SU-DHL-6 (cell line): ENCODE measurements around the gene CCND1.

ENCODE experiments used
- H2AFZ ChIP-seq: fragments of 200-600 bp; sonication (generic); 2 replicates; pipeline ENCODE4 v1.6.1; 2014; ENCODE audit warnings: low read depth, mild to moderate bottlenecking, moderate library complexity, mixed read lengths, antibody characterized with exemption, low read length; ENCODE audit not compliant: severe bottlenecking
- H3F3A ChIP-seq: fragments of 200-600 bp; shearing (Covaris generic); 2 replicates; pipeline ENCODE4 v1.6.0; 2016; ENCODE audit warnings: antibody characterized with exemption, mild to moderate bottlenecking; ENCODE audit not compliant: insufficient read depth
- H3K27ac ChIP-seq: fragments of 200-600 bp; sonication (generic); 2 replicates; pipeline ENCODE4 v1.5.1; 2016; ENCODE audit warnings: low read depth, mild to moderate bottlenecking, low read length, moderate library complexity, mixed read lengths
- H3K27me3 ChIP-seq: fragments of 200-600 bp; sonication (generic), shearing (Covaris generic); 2 replicates; pipeline ENCODE4 v1.6.0; 2014; ENCODE audit warnings: mild to moderate bottlenecking, low read length
- H3K36me3 ChIP-seq: fragments of 200-600 bp; sonication (generic); 2 replicates; pipeline ENCODE4 v1.6.1; 2014; ENCODE audit warnings: mild to moderate bottlenecking, low read length, mixed read lengths
- H3K4me2 ChIP-seq: fragments of 300-600, 200-600 bp; shearing (Covaris generic), sonication (generic); 2 replicates; pipeline ENCODE4 v1.6.0; 2014; ENCODE audit warnings: low read length, low read depth, mild to moderate bottlenecking; ENCODE audit not compliant: poor library complexity, severe bottlenecking
- H3K4me3 ChIP-seq: fragments of 200-600 bp; sonication (generic); 2 replicates; pipeline ENCODE4 v1.5.1; 2014; ENCODE audit warnings: antibody characterized with exemption, low read length, mild to moderate bottlenecking, mixed read lengths; ENCODE audit not compliant: insufficient read depth, poor library complexity, severe bottlenecking
- H3K79me2 ChIP-seq: fragments of 200-600 bp; sonication (generic); 2 replicates; pipeline ENCODE4 v1.6.1; 2014; ENCODE audit warnings: mild to moderate bottlenecking, low read length, moderate library complexity; ENCODE audit not compliant: insufficient read depth
- H3K9ac ChIP-seq: fragments of 200-600 bp; sonication (generic); 2 replicates; pipeline ENCODE4 v1.7.0; 2014; ENCODE audit warnings: mild to moderate bottlenecking, low read length
- H3K9me2 ChIP-seq: fragments of 200-600 bp; sonication (generic); replicated peaks from 2 replicates; pipeline ENCODE4 v1.6.1; 2014; ENCODE audit warnings: low read length; ENCODE audit not compliant: insufficient read depth
- H3K9me3 ChIP-seq: fragments of 200-600 bp; sonication (generic); 2 replicates; pipeline ENCODE4 v1.6.1; 2014; ENCODE audit warnings: low read length, mixed read lengths; ENCODE audit not compliant: insufficient read depth
- H4K20me1 ChIP-seq: fragments of 200-600 bp; sonication (generic); 2 replicates; pipeline ENCODE4 v1.6.1; 2014; ENCODE audit warnings: low read depth, mild to moderate bottlenecking, antibody characterized with exemption, low read length, moderate library complexity, mixed read lengths
- CTCF ChIP-seq: fragments of 200-600 bp; sonication (generic); IDR thresholded peaks from one replicate; pipeline ENCODE4 v1.5.1; 2017; ENCODE audit warnings: antibody characterized with exemption, mild to moderate bottlenecking, low read length, moderate library complexity; ENCODE audit not compliant: insufficient read depth, poor library complexity, severe bottlenecking
- EZH2phosphoT487 ChIP-seq: fragments of 200-600 bp; sonication (generic), shearing (Covaris generic); conservative IDR thresholded peaks from 2 replicates; pipeline ENCODE4 v1.6.1; 2018; ENCODE audit warnings: mild to moderate bottlenecking, antibody characterized with exemption, low read length, moderate library complexity, mixed read lengths

The CCND1 gene

DNA sequence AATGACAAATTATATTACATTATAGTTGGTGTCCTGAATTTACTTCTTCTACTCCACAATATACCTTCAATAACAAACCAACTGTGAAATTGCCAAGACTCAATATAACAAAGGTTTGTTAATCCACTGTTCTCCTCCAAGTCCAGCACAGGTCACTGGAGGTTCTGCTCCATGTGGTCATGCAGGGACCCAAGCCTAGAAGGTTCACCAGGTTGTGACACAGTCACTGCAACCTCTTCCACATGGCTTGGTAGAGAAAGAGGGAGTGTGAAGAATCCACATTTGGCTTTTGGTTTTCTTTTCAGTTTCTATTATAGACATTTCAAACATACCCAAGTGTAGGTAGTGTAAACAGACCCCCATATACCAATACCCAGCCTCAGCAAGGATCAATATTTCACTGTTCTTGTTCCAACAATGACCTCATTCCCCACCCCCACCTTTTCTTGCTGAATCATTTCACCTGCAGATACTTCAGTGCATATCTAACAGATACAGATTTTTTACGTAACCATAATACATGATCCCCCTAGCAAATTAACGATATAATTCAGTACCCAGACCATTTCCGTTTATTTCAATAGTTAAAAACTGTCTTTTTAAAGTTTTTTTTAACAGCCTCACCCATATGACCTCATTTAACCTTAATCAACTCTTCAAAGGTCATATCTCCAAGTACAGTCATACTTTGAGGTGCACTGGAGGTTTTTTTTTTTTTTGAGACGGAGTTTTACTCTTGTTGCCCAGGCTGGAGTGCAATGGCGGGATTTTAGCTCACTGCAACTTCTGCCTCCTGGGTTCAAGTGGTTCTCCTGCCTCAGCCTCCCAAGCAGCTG, 48.7 kb downstream of the CCND1 start:
- no peak overlapping the region for H3K4me2 ChIP-seq
- H3K79me2 ChIP-seq = no peaks in the 10 kb centered on the region
- H3K9ac ChIP-seq = no peak overlapping the region
- no peaks in the 10 kb centered on the region for H3K9me3 ChIP-seq
- no peak overlapping the region for H3K27ac ChIP-seq
- H3K36me3 ChIP-seq = no peaks in the 10 kb centered on the region
- H4K20me1 ChIP-seq = no peaks in the 10 kb centered on the region
- no peak overlapping the region for H2AFZ ChIP-seq
- H3K9me2 ChIP-seq = no peaks in the 10 kb centered on the region
- no peaks in the 10 kb centered on the region for H3K27me3 ChIP-seq
- TF ChIP-seq CTCF (no peak), EZH2phosphoT487 (no peak)
- H3K4me3 ChIP-seq = no peak overlapping the region
- H3F3A ChIP-seq = no peaks in the 10 kb centered on the region

DNA sequence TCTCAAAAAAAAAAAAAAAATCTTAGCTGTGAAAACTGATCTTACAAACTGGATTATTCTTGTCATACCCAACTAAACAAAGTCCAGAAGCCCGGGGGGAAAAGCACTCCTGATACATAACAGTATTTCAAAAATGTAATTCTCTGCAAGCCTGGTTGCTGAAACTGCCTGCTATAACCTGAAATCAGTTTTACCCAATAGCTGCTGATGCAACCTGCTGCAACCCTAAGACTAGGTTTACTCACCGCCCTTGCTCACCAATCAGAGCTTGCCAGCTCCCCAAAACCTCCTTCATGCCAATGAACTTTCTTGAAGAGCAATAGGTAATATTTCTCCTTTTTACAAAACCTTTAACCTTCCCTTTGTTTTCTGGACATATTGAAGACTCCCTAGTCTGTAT, 50.5 kb downstream of the CCND1 start:
- Histone ChIP-seq H3K79me2 (no peaks in the 10 kb centered on the region), H2AFZ (no peak overlapping the region), H3K4me2 (no peak overlapping the region), H3K9me2 (no peaks in the 10 kb centered on the region), H3K36me3 (no peaks in the 10 kb centered on the region), H3K27ac (no peak overlapping the region), H3F3A (no peaks in the 10 kb centered on the region), H4K20me1 (no peaks in the 10 kb centered on the region), H3K27me3 (no peaks in the 10 kb centered on the region), H3K9ac (no peak overlapping the region), H3K9me3 (no peaks in the 10 kb centered on the region), H3K4me3 (no peak overlapping the region)
- TF ChIP-seq EZH2phosphoT487 (no peak), CTCF (no peak)

DNA sequence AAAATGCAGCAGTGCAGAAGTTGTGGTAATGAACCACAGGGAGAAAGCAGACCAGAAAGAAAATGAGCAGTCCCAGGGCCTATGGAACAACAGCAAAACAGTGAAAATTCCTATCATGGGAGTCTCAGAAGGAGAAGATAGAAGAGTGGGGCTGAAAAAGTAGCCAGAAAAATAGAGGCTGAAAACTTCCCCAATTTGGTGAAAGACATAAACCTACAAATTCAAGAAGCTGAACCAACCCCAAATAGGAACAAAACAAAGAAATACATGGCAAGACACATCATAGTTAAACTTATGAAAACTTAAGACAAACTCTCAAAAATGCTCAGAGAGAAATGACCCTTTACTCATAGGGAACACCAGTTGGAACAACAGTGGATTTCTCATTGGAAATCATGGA, 51.5 kb downstream of the CCND1 start:
- Histone ChIP-seq H3K4me2 (no peak overlapping the region), H3K36me3 (no peaks in the 10 kb centered on the region), H3K9ac (no peak overlapping the region), H3F3A (no peaks in the 10 kb centered on the region), H3K27me3 (no peaks in the 10 kb centered on the region), H2AFZ (no peak overlapping the region), H4K20me1 (no peaks in the 10 kb centered on the region), H3K4me3 (no peak overlapping the region), H3K9me3 (no peaks in the 10 kb centered on the region), H3K9me2 (no peaks in the 10 kb centered on the region), H3K27ac (no peak overlapping the region), H3K79me2 (no peaks in the 10 kb centered on the region)
- TF ChIP-seq CTCF (no peak), EZH2phosphoT487 (no peak)
